GM12801 (cell line): Measurements from ENCODE around the gene FHIT.

ENCODE experiments used
- TF ChIP-seq, protein P1 (sequence below): IDR thresholded peaks from one replicate; pipeline ENCODE4 v1.5.1; 2011; ENCODE audit warnings: control low read depth; ENCODE audit not compliant: insufficient read length; ENCODE audit errors: extremely low read depth

Gene FHIT

GRCh38 chr3:60289341-60290121, 961.7 kb downstream of the FHIT start:
- TF ChIP-seq, protein P1, sequence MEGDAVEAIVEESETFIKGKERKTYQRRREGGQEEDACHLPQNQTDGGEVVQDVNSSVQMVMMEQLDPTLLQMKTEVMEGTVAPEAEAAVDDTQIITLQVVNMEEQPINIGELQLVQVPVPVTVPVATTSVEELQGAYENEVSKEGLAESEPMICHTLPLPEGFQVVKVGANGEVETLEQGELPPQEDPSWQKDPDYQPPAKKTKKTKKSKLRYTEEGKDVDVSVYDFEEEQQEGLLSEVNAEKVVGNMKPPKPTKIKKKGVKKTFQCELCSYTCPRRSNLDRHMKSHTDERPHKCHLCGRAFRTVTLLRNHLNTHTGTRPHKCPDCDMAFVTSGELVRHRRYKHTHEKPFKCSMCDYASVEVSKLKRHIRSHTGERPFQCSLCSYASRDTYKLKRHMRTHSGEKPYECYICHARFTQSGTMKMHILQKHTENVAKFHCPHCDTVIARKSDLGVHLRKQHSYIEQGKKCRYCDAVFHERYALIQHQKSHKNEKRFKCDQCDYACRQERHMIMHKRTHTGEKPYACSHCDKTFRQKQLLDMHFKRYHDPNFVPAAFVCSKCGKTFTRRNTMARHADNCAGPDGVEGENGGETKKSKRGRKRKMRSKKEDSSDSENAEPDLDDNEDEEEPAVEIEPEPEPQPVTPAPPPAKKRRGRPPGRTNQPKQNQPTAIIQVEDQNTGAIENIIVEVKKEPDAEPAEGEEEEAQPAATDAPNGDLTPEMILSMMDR: no peak

DNA sequence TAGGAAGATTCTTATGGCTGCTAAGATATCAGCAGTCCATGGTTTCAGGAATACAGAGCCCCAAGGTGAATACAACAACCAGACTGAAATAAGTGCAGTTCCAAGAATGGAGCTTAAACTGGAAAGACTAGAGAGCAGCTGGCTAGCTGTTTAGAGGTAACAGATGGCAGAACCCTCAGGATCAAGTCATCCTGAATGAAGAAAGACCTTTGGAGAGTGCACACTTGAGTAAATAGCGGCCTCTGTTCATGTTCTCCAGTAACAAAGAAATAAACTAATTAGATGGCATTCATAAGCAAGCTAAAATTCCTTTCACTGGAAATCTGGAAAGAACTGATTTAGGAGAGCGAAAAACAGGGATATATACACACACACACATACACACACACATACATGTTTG, 968.4 kb downstream of the FHIT start:
- TF ChIP-seq, protein P1: no peak

DNA sequence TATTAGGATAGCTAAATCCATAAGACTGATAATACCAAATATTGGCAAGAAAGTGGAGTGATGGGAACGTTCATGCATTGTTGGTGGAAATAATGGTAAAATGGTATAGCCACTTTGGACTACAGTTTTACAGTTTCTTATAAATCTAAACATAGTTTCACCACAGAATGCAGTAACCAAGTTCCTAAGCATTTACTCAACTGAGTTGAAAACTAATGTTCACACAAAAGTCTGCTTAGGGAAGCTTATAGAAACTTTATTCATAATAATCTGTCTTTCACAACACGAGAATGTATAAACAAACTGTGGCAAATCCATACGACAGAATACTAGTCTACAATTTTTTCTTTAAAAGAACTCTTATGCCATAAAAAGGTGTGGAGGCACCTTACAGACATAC, 969.3 kb downstream of the FHIT start:
- TF ChIP-seq, protein P1: no peak

- TF ChIP-seq, protein P1: no peak
Observed at GRCh38 chr3:60277361-60277800, 973.9 kb downstream of the FHIT start.

DNA sequence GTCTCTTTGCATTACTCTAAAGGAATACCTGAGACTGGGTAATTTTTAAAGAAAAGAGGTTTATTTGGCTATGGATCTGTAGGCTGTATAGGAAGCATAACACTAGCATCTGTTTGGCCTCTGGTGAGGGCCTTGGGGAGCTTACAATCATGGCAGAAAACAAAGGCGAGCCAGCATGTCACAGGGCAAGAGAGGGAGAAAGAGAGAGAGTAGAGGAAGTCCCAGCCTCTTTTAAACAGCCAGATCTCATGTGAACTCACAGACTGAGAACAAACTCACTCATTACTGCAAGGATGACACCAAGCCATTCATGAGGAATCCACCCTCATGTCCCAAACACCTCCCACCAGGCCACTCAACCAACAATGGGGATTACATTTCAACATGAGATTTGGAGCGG, 974.6 kb downstream of the FHIT start:
- TF ChIP-seq, protein P1: no peak

DNA sequence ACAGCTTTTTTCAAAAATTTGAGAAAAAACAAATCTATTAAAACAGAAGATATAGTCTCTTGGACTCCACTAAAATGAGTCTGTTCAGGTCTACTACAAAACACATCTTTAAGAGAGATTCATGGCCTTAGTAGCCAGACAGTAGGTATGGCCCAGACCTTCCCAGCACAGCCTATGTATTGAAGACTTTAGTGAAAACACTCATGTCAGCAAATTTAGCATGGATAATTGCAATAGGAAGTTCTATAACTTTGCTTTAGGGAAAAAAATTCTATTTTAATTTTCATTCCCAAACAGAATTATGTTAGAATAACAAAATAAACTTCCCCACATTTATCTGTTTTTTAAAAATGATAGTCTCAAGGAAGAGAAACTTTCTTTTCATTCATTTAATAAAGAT, 976.6 kb downstream of the FHIT start:
- TF ChIP-seq, protein P1: no peak

DNA sequence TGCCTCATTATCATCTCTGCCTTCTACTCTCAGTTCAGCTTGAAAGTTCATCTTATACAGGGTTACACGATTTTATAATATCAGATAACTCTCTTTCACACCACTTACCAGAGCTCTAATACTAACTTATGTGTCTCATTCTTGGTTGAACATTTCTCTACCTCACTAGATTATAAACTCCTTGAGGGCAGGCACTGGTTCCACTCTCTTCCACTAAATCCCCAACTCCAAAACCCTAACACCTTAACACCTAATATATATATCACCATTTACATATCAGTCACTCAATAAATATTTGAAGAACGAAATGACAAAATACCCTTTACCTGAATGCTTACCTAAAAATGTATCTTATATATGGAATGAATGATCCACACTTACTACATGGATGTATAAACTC, 977.2 kb downstream of the FHIT start:
- TF ChIP-seq, protein P1: no peak
